Measurements from ENCODE around the gene NEB. TPM values are rescaled to one million over a fixed set of nuclear protein-coding genes. Genes with fewer than 3 reads are reported as not detected.
"Not testable (repeated sequence)": the region's sequence is repeated elsewhere in the genome, so short reads cannot be mapped to it uniquely, and the experiment has no call there.

The NEB gene
- total RNA-seq, 1 experiment from 2014 or later = 0.52 TPM

DNA sequence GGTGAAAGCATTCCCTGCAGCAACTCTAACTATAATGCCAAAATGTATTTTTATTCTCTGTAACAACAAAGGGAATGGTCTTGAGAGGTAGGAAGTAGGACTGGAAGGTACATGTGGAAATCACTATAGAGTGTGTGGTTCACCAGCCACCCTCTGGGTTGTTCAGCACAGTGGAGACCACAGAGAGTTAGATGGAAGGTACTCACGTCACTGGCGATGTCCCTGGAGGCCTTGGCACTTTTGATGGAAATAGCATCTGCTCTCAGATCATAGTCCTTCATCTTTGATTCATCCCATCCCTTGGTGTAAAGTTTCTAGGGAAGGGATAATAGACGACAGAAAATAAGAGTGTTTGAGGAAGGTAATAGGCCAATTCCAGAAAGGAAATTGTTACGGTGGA is 124.0 kb downstream of the NEB start:
- no peak for DNase-seq (ENCODE audit: low spot score)

DNA sequence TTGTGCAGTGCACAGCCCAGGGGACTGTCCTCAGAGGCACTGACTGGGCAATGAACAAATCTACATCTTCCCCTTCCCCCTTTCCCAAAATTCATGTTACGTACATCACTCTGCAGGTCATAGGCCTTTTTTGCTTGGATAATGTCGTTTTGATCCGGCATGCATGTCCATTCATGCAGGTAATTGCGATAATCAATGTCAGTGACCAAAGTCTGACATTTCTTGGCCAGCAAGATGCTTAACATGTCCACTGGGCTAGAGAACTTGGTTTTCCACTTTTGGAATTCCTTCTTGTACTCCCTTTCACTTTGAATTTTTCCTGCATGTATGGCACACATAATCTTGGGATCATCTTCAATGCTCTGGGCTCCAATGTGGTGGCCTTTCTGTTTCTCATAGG is 124.6 kb downstream of the NEB start:
- DNase-seq (ENCODE audit: low spot score) = no peak

DNA sequence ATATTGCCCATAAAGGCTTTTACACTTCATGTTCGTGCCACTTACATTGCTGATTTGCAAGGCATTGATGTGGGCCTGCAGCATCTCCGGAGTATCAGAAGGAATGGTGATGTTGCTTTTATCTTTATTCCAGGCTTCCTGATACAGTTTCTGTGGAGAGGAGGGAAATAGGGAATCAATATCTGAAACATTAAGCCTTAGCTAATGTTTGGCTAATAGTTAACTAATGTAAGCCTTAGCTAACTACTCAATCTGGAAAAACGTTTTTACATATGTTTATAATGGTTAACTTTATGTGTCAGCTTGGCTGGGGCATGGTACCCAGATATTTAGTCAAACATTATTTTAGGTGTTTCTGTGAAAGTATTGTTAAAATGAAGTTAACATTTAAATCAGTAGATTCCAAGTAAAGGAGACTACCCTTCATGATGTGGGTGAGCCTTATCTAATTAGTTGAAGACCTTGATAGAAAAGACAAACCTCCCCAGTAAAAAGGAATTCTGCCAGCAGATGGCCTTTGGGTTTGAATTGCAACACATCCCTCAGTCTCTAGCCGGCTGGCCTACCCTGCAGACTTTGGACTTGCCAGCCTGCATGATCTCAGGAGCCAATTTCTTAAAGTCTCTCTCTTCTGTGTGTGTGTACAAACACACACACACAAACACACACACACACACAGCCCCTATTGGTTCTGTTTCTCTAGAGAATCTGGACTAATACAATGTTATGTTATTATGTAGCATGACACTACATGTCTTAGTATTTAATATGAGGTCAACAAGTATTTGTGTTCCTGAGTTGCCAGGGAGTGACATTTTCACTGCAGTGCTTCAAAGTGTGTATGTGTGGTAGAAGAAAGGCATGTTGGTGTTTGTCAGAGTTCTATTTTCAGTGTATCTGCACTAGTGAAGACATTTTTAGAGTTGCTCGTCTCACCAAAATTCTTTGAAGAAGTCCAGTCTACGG is 126.5 kb downstream of the NEB start:
- not testable (repeated sequence) for DNase-seq (ENCODE audit: low spot score)

DNA sequence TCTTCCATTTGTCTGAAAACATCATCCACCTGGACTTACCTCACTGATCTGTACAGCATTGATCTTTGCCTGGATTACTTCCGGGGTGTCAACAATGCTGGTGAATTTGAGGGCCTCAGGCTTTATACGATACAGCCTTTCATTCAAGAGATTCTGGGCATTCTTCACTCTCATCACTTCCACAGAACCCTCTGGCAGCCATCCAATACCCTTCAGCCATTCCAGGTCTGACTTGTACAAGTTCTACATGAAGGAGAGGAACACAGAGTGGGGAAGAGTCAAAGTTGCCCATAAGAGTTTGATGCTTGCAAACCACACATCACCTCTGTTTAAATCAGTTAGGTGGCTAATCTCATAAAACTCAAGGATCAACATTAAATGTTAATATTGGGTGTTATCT is 130.7 kb downstream of the NEB start:
- DNase-seq (ENCODE audit: low spot score) = not testable (repeated sequence)

- not testable (repeated sequence) for DNase-seq (ENCODE audit: low spot score)
Measured at GRCh38 chr2:151602402-151602801, 131.9 kb downstream of the NEB start.

- DNase-seq (ENCODE audit: low spot score) = not testable (repeated sequence)
Measured at GRCh38 chr2:151601803-151602202, 132.5 kb downstream of the NEB start.

DNA sequence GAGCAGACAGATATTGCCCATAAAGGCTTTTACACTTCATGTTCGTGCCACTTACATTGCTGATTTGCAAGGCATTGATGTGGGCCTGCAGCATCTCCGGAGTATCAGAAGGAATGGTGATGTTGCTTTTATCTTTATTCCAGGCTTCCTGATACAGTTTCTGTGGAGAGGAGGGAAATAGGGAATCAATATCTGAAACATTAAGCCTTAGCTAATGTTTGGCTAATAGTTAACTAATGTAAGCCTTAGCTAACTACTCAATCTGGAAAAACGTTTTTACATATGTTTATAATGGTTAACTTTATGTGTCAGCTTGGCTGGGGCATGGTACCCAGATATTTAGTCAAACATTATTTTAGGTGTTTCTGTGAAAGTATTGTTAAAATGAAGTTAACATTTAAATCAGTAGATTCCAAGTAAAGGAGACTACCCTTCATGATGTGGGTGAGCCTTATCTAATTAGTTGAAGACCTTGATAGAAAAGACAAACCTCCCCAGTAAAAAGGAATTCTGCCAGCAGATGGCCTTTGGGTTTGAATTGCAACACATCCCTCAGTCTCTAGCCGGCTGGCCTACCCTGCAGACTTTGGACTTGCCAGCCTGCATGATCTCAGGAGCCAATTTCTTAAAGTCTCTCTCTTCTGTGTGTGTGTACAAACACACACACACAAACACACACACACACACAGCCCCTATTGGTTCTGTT is 137.2 kb downstream of the NEB start:
- DNase-seq (ENCODE audit: low spot score) = not testable (repeated sequence)

- not testable (repeated sequence) for DNase-seq (ENCODE audit: low spot score)
Measured at GRCh38 chr2:151591908-151592255, 142.4 kb downstream of the NEB start.

DNA sequence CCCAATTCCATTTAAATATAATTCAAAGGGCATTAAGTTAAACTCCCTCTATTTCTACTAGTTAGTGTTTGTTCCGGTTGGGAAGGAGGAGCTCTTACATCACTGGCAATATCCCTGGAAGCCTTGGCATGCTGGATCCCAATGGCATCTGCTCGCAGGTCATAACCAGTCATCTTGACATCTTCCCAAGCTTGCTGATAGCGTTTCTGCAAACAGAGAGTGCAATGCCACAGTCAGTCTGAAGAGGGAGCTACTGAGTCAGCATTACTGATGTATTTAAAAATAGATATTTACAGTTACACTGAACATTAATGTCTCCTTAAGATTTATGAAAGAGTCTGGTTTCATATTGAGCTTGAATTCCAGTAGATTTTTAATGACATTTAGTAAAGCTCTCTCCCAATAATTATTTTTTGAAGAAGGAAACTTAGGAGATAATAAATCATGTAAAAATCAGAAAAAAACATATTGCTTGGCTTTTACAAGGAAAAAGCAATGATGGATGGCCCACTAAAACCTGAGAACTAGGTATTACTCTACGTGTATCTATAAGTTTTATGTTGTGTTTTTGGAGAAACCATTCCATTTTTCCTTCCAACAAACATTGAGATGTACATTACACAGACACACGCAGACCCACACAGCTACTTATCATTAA is 142.9 kb downstream of the NEB start:
- DNase-seq (ENCODE audit: low spot score) = not testable (repeated sequence)

GRCh38 chr2:151581300-151581699 is 153.0 kb downstream of the NEB start:
- DNase-seq (ENCODE audit: low spot score) = not testable (repeated sequence)

DNA sequence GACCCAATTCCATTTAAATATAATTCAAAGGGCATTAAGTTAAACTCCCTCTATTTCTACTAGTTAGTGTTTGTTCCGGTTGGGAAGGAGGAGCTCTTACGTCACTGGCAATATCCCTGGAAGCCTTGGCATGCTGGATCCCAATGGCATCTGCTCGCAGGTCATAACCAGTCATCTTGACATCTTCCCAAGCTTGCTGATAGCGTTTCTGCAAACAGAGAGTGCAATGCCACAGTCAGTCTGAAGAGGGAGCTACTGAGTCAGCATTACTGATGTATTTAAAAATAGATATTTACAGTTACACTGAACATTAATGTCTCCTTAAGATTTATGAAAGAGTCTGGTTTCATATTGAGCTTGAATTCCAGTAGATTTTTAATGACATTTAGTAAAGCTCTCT is 153.6 kb downstream of the NEB start:
- not testable (repeated sequence) for DNase-seq (ENCODE audit: low spot score)

DNA sequence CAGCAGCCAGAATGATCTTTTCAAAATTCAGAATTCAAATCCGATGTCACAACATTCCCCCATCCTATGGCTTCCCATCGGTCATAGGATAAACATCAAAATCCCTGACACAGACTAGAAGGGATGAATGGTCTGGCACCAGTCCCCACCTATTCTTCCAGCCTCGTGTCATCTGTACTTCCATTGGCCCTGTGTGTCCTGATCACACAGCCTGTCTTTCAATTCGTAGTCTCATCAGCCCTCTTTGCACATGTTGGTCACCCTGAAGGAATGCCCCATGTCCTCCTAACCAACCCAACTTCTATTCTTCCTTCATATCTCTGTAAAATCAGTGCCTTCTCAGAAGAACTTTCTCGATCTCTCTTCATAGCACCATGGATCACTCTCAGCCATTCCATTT is 157.2 kb downstream of the NEB start:
- no peak for DNase-seq (ENCODE audit: low spot score)

DNA sequence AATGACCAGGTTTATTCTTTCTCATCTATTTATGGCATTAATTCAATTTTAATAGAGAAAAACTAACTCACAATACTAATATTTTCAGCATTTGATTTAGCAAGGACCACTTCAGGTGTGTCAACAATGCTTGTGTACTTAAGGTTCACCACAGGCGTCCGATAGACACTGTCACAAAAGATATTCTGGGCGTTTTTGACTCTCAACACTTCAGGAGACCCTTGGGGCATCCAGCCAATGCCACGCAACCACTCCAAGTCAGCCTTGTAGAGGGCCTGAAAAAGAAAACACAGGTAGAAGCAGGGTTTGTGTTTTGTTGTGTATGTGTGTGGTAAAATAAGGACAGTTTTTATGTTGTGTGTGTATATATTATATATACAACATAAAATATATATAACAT is 158.2 kb downstream of the NEB start:
- DNase-seq (ENCODE audit: low spot score) = no peak

DNA sequence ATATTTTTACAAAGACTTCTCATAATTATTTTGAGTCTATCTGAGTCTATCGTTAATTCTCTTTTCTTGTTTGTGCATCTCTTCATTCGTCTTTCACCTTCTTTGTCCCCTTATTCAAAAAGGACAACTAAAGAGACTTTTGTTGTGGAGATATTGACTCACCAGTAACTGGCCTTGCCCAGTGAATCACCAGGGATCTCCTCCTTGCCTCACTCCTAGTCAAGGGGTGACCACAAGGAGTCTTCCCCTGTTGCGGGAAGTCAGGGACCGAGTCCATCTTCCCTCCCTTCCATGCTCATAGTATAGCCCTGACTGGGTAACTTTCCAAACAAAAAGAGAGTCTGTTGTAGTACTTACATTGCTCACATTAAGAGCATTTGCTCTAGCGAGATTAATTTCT is 158.9 kb downstream of the NEB start:
- peak; percentile 11 for DNase-seq (ENCODE audit: low spot score)

DNA sequence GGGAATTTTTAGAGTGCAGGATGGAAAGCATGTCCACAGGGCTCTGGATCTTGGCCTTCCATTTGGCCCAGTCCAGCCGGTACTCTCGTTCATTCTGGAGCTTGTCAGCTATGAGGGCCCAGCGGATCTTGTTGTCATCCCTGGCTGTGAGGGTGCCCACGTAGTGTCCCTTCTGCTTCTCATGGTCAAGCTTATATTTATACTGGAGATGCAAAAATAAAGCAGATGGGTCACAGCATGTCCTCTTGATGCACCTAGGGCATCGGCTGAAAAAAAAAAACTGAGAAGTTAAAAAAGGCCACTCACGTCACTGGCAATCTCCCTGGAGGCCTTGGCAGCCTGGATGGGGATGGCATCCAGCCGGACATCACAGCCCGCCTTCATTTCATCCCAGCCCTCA is 164.1 kb downstream of the NEB start:
- no peak for DNase-seq (ENCODE audit: low spot score)

DNA sequence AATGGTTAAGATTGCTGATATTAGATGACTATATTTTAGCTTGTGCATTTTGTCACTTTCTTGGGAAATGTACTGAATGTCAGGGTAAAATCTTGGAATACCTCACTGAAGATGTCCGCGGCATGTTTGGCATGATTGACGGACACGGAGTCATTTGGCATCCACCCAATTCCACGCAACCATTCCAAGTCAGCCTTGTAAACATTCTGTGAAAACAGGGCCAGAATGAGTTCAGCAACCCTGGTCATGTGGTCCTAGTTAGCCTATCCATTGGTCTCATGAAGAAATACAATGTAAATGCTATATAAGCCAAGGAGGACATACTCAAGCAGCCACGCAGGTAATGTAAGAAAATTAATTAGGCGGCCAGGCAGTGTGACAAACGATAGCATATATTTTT is 165.1 kb downstream of the NEB start:
- no peak for DNase-seq (ENCODE audit: low spot score)

GRCh38 chr2:151568501-151568900 is 165.8 kb downstream of the NEB start:
- DNase-seq (ENCODE audit: low spot score) = no peak

DNA sequence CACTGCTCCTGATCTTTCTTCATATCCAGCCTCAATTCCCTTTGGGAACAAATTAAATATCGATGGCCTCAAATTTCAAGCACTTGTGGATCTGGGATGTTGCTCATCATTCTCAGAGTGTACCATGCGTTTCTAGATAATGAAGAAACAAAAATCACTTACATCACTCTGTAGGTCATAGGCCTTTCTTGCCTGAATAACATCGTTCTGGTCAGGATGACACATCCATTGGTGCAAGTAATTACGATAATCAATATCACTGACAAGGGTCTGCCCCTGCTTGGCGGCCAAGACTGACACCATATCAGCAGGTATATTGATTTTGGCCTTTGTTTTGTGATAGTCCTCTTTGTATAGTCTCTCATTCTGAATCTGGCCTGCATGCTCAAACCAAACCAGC is 167.3 kb downstream of the NEB start:
- no peak for DNase-seq (ENCODE audit: low spot score)

- DNase-seq (ENCODE audit: low spot score) = no peak
Measured at GRCh38 chr2:151562398-151562797, 171.9 kb downstream of the NEB start.

DNA sequence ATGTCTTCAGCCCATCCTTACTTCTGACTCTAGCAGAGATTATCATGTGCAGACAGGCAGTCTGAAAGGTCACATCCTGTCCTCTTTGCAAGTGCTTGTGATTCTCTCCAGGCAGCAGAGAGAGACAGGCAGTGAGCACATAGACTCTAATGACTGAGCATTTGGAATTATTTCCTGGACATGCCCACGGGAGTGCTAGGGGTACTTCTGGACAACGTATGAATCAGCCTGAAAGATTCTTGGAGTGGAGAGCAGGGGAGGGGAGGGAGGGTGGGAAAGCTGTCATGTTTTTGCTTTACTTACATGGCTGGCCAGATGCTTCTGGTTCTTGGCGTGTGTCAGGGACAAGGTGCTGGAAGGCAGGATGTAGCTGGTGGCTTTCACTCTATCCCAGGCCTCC is 174.0 kb downstream of the NEB start:
- DNase-seq (ENCODE audit: low spot score) = peak; percentile 18

GRCh38 chr2:151559431-151559830 is 174.8 kb downstream of the NEB start:
- not testable (repeated sequence) for DNase-seq (ENCODE audit: low spot score)

GRCh38 chr2:151557883-151558282 is 176.4 kb downstream of the NEB start:
- DNase-seq (ENCODE audit: low spot score) = not testable (repeated sequence)

Measured in H4 (cell line).